Measurements from ENCODE around the gene PROM2.

GRCh38 chr2:95316466-95317122 is 42.3 kb downstream of the PROM2 start:
- no peak for TF ChIP-seq CTCF (IDR thresholded peaks at IDR 0.05)
- TF ChIP-seq POLR2A (IDR thresholded peaks at IDR 0.05): no peak
